NCI-H524 (cell line): Measurements from ENCODE around the gene CACNA1A.

ENCODE experiments used
- DNase-seq, 2 experiments: peaks; one replicate each; lab custom pipeline; 2025; lab: John Stamatoyannopoulos, UW

CACNA1A gene

DNA sequence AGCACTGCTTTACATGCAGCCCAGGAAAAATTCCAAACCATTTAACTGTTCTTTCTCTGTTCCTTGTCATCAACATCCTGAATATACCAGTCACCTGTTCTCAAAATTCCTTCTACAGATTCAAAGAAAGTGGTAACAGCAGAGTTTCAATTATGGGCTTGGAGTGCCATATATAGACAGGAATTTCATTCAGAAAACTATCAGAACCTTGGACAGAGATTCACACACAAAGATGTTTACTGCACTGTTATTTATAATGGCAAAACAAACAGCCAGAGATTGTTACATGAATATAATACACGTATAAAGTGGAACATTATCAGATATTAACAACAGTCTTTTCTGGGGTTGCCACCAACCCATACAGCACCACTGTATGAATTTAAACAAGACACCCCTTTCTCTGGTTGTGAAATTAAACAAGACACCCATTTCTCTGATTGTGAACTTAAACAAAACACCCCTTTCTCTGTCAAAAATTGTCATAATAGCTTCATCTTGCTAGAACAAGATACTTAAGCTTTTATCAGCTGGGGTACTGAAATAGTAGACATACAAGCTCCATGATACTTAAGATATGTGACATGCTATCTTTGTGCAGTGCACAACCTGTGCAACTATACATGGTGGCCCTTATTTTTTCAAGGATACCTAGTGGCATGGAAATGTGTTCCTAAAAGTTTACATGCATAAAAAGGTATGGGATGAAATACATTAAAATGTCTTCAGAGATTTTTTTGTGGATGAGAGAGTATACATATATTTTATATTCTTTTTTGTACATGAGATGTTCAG, 12.6 kb downstream of the CACNA1A start:
- DNase-seq: no peak

GRCh38 chr19:13492128-13492527, 14.2 kb downstream of the CACNA1A start:
- DNase-seq: no peak

DNA sequence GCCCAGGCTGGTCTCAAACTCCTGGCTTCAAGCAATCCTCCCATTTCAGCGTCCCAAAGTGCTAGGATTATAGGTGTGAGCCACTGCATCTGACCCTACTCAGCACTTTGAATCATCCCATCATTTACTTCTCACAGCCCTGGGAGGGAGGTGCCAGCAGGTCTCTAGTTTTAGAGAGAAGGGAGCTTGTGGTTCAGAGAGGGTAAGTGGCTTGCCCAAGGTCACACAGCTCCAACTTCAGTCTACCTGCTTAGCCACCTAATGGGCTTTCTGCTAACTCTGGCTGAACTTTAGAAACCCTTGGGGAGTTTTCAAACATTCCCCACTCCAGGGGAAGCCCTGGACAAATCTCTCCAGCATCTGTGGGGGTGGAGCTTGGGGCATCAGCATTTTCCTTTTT, 18.3 kb downstream of the CACNA1A start:
- no peak for DNase-seq

- DNase-seq: no peak
Measured at GRCh38 chr19:13484166-13484565, 22.1 kb downstream of the CACNA1A start.

DNA sequence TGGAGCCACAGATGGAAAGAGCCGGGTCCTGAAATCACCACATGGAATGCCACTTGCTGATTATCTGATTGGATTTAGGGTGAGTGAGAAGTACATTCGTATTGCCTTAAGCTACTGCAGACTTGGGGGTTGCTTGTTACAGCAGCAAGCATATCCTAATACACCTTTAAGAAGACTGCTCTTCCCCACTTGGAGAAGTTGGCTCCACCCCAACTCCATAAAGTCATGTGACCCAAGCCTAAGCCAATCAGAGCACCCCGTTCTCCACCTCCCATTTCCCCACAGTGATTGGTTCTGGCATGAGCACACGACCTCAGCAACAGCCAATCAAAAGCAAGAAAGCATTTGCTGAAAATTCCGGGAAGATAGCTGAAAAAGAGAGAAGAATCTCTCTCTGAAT, 23.1 kb downstream of the CACNA1A start:
- DNase-seq: no peak

GRCh38 chr19:13478576-13478975, 27.7 kb downstream of the CACNA1A start:
- no peak for DNase-seq

GRCh38 chr19:13476071-13476470, 30.2 kb downstream of the CACNA1A start:
- DNase-seq: no peak

- DNase-seq: no peak
Measured at GRCh38 chr19:13475044-13475443, 31.2 kb downstream of the CACNA1A start.

- DNase-seq: no peak
Measured at GRCh38 chr19:13466697-13467096, 39.6 kb downstream of the CACNA1A start.

DNA sequence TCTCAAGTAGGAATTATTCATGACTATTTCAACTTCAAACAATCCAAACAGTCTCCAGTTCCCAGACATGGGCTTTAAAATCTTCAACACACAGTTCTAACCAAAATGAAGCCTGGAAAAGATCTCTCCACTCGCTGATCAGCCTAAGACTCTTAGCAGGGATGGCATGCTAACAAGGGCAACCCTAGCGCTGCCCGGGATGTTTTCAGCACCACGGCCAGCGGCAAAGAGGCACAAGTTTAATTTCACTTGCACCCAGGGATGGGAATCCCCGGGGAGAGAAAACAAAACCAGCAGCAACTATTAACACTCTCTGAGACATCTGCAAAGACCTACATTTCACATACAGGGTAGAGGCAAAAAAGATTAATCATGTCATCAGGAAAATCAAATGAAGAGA, 43.0 kb downstream of the CACNA1A start:
- DNase-seq: no peak

- DNase-seq: no peak
Measured at GRCh38 chr19:13461536-13461935, 44.7 kb downstream of the CACNA1A start.

- no peak for DNase-seq
Measured at GRCh38 chr19:13460045-13460444, 46.2 kb downstream of the CACNA1A start.

- DNase-seq: no peak
Measured at GRCh38 chr19:13459351-13459750, 46.9 kb downstream of the CACNA1A start.

GRCh38 chr19:13451434-13451995, 54.8 kb downstream of the CACNA1A start:
- DNase-seq: no peak

DNA sequence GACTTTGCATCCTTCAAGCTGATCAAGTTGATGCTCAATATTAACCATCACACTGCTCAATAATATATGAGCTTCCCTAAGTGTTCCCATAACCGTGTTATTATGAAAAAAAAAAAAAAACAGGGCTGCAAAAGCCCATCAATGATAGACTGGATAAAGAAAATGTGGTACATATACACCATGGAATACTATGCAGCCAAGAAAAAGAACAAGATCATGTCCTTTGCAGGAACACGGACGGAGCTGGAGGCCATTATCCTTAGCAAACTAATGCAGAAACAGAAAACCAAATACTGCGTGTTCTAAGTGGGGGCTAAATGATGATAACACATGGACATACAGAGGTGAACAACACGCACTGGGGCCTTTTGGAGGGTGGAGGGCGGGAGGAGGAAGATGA, 58.3 kb downstream of the CACNA1A start:
- no peak for DNase-seq

DNA sequence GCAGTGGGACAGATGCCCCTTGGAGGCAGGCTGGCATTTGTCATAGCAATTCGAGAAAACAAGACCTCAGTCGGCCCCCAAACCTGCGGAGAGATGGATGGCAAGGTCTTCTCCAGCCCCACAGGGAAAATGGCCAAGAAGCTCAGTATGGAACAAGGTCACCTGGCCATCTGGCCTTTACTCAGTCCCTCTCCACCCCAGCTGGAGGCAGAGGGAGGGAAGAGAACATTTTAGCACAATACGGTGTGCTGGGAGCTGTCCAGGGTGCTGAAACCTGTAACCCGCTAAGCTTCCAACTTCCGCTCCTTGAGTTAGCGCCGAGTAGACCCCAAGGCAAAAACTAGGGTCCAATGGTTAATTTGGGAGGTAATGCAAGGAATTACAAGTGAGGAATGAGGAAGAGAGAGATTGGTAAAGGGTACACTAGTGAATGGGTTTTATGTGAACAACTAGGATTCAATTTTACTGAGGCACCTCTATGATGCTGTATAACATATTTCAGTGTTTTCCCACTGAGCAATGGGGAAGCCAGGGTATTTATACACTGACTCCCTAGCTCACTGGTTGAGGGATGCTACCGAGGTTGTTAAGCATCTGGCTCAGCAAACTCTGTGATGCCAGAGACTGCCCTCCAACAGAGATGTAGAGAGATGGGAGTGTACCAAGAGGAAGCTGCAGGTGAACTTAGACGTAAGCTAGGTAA, 64.3 kb downstream of the CACNA1A start:
- DNase-seq: no peak

DNA sequence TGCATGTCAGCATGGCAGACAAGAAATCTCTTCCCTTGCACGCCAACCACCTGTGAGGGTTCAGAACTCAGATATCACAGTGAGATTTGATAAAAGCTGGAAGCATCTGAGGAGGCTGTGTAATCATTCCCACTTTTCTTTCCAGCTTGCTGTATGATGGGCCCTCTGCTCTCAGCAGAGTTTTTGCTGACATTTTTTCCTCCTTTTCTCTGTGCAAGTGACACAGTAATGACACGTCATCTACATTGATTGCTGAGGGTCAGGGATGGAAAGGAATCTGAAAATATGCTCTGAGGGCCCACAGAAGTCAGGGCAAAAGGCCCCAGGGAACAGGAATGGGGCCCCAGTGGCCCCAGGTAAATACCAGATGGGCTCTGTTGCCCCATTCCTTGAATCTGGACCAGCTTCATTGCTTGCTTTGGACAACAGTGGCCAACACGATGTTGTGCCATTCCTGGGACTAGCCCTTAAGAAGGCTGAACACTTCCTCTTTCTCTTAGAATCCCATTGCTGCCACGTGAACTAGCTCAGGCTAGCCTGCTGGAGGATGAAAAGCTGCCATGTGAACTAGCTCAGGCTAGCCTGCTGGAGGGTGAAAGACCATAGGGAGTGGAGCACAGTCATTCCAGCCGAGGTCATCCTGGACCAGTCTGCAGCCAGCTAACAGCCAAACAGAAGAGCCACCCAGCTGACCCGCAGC, 68.2 kb downstream of the CACNA1A start:
- DNase-seq: no peak

DNA sequence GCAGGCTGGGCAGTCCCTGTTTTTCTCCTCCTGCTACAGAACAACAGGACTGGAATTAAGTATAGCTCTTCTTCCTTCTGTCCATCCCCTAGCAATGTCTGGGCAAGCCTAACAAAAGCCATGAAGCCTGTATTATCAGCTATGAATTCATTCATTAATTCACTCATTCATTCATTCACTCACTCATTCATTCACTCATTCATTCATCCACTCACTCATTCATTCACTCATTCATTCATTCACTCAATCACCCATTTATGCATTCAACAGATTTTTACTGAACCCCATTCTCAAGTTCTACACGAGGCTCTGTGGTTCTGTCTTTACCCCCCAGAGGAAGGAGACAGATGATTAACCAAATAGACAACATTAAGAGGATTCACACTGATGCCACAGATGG, 69.9 kb downstream of the CACNA1A start:
- DNase-seq: no peak

DNA sequence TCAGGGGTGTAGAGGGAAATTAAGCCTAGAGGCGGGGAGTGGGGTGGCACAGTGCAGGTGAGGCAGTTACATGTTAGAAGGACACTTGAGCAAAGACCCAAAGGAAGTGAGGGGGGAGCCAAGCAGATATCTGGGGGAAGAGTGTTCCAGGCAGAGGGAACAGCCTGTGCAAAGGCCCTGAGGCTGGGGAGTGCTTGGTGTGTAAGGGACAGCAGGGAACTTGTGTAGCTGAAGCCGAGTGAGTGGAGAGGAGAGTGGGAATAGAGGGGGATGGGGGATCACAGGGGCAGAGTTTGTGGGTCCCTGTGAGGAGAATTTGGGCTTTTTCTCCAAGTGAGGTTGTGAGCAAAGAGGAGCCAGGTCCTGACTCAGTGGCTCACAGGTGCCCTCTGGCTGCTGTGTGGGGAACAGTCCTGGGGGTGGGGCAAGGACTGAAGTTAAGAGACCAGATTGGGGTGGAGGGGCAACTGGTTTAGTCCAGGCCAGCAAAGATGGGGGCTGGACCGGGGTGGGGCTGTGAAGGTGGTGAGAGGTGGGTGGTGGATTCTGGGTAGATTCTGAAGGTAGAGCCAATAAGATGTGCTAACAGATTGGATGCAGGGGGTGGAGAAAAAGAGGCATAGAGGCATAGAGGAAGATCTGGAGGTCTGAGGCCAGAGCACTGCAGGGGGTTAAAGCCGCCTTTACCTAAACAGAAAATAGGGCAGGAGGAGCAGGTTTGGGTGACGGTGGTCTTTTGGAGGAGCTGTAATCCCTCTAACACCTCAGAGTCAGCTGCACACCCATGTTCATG, 75.3 kb downstream of the CACNA1A start:
- DNase-seq: peak; percentile 43 to 48

DNA sequence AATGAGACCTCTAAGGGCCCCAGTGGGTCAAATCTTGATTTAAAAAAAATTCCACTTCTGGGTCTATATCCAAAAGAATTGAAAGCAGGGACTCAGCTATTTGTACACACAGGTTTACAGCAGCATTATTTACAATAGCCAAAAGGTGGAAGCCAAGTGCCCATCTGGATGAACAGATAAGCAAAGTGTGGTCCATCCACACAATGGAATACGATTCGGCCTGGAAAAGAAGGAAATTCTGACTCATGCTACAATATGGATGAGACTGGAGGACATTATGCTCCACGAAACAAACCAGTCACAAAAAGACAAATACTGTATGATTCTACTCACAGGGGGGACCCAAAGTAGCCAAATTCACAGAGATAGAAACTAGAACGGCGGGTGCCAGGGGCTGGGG, 76.7 kb downstream of the CACNA1A start:
- DNase-seq: no peak

DNA sequence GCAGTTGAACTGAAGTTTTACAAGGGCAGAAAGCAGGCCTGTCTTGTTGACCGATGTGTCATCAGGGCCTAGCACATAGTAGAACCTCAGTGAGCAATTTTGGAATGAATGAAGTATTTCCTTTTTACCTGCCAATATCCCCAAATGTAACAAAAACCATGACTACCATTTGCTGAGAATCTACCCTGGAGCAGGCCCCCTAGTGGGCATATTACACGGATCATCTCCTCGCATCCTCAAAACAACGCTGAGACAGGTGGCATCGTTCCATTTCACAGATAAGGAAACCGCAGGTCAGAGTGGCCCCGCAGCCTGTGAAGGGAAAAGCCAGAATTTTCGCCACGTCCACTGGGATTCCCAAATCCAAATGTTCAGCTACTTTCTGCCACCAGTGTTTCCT, 77.9 kb downstream of the CACNA1A start:
- DNase-seq: peak in 1 of 2 experiments; percentile 29
